SK-N-MC (cell line): ENCODE data around the gene SUFU.

Experiments used
- DNase-seq: peaks from one replicate; pipeline ENCODE4 v3.0.0-alpha.2; 2011; ENCODE audit warnings: low read depth, low spot score
- H3K27ac ChIP-seq: fragments of 200-600 bp; sonication (generic); 2 replicates; pipeline ENCODE4 v1.5.1; 2016; ENCODE audit warnings: mixed run types
- H3K36me3 ChIP-seq: fragments of 200-600 bp; sonication (generic); 2 replicates; pipeline ENCODE4 v1.6.1; 2017; ENCODE audit warnings: antibody characterized with exemption, low read length, mixed read lengths; ENCODE audit not compliant: insufficient read depth
- H3K4me3 ChIP-seq: fragments of 200-600 bp; sonication (generic); 2 replicates; pipeline ENCODE4 v1.5.1; 2016
- H3K9ac ChIP-seq: fragments of 200-600 bp; sonication (generic); 2 replicates; pipeline ENCODE4 v1.8.0; 2017; ENCODE audit warnings: mixed run types, mixed read lengths; ENCODE audit not compliant: insufficient read length
- H3K9me3 ChIP-seq: fragments of 200-600 bp; sonication (generic); 2 replicates; pipeline ENCODE4 v1.6.1; 2017; ENCODE audit warnings: low read depth, mild to moderate bottlenecking, antibody characterized with exemption, low read length, moderate library complexity, mixed read lengths
- EZH2 ChIP-seq: fragments of 200-600 bp; sonication (generic); IDR thresholded peaks from one replicate; pipeline ENCODE4 v1.6.1; 2017; ENCODE audit warnings: antibody characterized with exemption
- FOXP2 ChIP-seq: optimal IDR thresholded peaks from 2 replicates; pipeline ENCODE3; 2011; ENCODE audit warnings: mild to moderate bottlenecking, moderate library complexity; ENCODE audit not compliant: insufficient read depth; ENCODE audit errors: extremely low read length, control extremely low read depth
- POLR2AphosphoS5 ChIP-seq: IDR thresholded peaks from 2 replicates; pipeline ENCODE4 v1.6.1; 2012; ENCODE audit warnings: mild to moderate bottlenecking, low read depth, low read length, borderline replicate concordance

Gene SUFU

GRCh38 chr10:102608487-102608886 lies 104.7 kb downstream of the SUFU start:
- TF ChIP-seq POLR2AphosphoS5, result no peak
- no peak for TF ChIP-seq FOXP2
- TF ChIP-seq EZH2, result no peak
- H3K27ac ChIP-seq, result no peak overlapping the region
- no peak for DNase-seq
- no peaks in the 10 kb centered on the region for H3K36me3 ChIP-seq
- no peaks in the 10 kb centered on the region for H3K9me3 ChIP-seq
- H3K4me3 ChIP-seq, result no peak overlapping the region
- no peak overlapping the region for H3K9ac ChIP-seq

- Histone ChIP-seq H3K27ac (no peak overlapping the region), H3K4me3 (no peak overlapping the region)
- TF ChIP-seq EZH2 (no peak), POLR2AphosphoS5 (no peak), FOXP2 (no peak)
Observed at GRCh38 chr10:102610441-102610887, 106.7 kb downstream of the SUFU start.

GRCh38 chr10:102611514-102612087 lies 107.8 kb downstream of the SUFU start:
- Histone ChIP-seq H3K27ac (no peak overlapping the region), H3K9me3 (no peaks in the 10 kb centered on the region), H3K9ac (no peak overlapping the region), H3K36me3 (no peaks in the 10 kb centered on the region), H3K4me3 (no peak overlapping the region)
- no peak for DNase-seq
- no peak for TF ChIP-seq EZH2
- TF ChIP-seq POLR2AphosphoS5, result no peak

More at GRCh38 chr10:102610441-102610887, 106.7 kb downstream of the SUFU start:
- Histone ChIP-seq H3K36me3 (no peaks in the 10 kb centered on the region), H3K9me3 (no peaks in the 10 kb centered on the region), H3K9ac (no peak overlapping the region)
- DNase-seq, result no peak

- Histone ChIP-seq H3K36me3 (no peaks in the 10 kb centered on the region; the same call in 1 of the 2 replicates), H3K9me3 (no peaks in the 10 kb centered on the region), H3K27ac (no peak overlapping the region), H3K9ac (no peak overlapping the region), H3K4me3 (no peak overlapping the region)
- no peak for TF ChIP-seq EZH2
- no peak for DNase-seq
Observed at GRCh38 chr10:102612964-102613275, 109.1 kb downstream of the SUFU start.

GRCh38 chr10:102613286-102613685 lies 109.5 kb downstream of the SUFU start:
- Histone ChIP-seq H3K9ac (no peak overlapping the region), H3K27ac (no peak overlapping the region), H3K36me3 (no peaks in the 10 kb centered on the region; the same call in 1 of the 2 replicates), H3K4me3 (no peak overlapping the region), H3K9me3 (no peaks in the 10 kb centered on the region)
- DNase-seq, result no peak
- no peak for TF ChIP-seq POLR2AphosphoS5
- TF ChIP-seq FOXP2, result no peak
- TF ChIP-seq EZH2, result no peak

GRCh38 chr10:102613785-102614184 lies 110.0 kb downstream of the SUFU start:
- Histone ChIP-seq H3K4me3 (no peak overlapping the region), H3K9me3 (no peaks in the 10 kb centered on the region), H3K27ac (no peak overlapping the region), H3K9ac (no peak overlapping the region), H3K36me3 (no peaks in the 10 kb centered on the region; the same call in 1 of the 2 replicates)
- DNase-seq, result no peak
- TF ChIP-seq POLR2AphosphoS5, result no peak
- TF ChIP-seq EZH2, result no peak
- no peak for TF ChIP-seq FOXP2

- Histone ChIP-seq H3K36me3 (no peaks in the 10 kb centered on the region; the same call in 1 of the 2 replicates), H3K9me3 (no peaks in the 10 kb centered on the region), H3K27ac (no peak overlapping the region), H3K4me3 (no peak overlapping the region), H3K9ac (no peak overlapping the region)
- no peak for DNase-seq
- TF ChIP-seq POLR2AphosphoS5 (no peak), FOXP2 (no peak), EZH2 (no peak)
Observed at GRCh38 chr10:102614888-102615287, 111.1 kb downstream of the SUFU start.

GRCh38 chr10:102615361-102615760 lies 111.6 kb downstream of the SUFU start:
- DNase-seq, result no peak
- no peak overlapping the region for H3K27ac ChIP-seq
- no peaks in the 10 kb centered on the region for H3K9me3 ChIP-seq
- no peaks in the 10 kb centered on the region; the same call in 1 of the 2 replicates for H3K36me3 ChIP-seq
- TF ChIP-seq FOXP2 (no peak), EZH2 (no peak), POLR2AphosphoS5 (no peak)
- H3K4me3 ChIP-seq, result no peak overlapping the region
- no peak overlapping the region for H3K9ac ChIP-seq

GRCh38 chr10:102616066-102616770 lies 112.4 kb downstream of the SUFU start:
- Histone ChIP-seq H3K9ac (no peak overlapping the region), H3K36me3 (no peaks in the 10 kb centered on the region; the same call in 1 of the 2 replicates)
- DNase-seq, result no peak

More at GRCh38 chr10:102616066-102616770, 112.4 kb downstream of the SUFU start:
- H3K4me3 ChIP-seq, result no peak overlapping the region
- no peaks in the 10 kb centered on the region for H3K9me3 ChIP-seq
- no peak overlapping the region for H3K27ac ChIP-seq
- TF ChIP-seq FOXP2 (no peak), POLR2AphosphoS5 (no peak), EZH2 (no peak)
